Stimulated activated naive CD8-positive, alpha-beta T cell treated with anti-CD3 and anti-CD28 coated beads, Interleukin-15, Interleukin-2, amounts not matched to agents 100 U/mL and 50 U/mL, for 24 hours (primary cell): ENCODE measurements around the gene AMFR.

Experiments used
- ATAC-seq: fragments of 150-1000 bp; cut with Tn5 transposase; one replicate; pipeline ENCODE4 v1.10.0; 2021
- DNase-seq: peaks from one replicate; pipeline ENCODE4 v3.0.0; 2021

Gene AMFR

DNA sequence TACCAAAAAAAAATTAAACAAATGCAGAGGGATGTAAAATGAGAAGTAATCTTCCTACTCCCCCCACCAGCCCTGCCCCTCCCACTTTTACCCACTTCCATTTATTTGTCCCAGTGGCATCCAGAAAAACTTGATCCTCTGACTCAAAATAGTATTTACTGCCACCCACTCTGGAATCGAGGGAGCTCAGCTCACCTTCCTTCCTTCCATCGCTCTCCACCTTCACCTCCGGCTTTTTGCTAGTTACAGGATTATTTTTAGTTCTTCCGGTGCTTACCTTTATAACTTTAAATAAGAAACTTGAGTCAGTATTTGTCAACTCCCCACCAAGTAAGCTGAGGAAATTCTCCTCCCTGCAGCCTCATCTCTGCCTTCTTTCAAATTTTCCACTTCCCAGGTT is 94.9 kb downstream of the AMFR start:
- DNase-seq: no peak
- ATAC-seq: no peak

DNA sequence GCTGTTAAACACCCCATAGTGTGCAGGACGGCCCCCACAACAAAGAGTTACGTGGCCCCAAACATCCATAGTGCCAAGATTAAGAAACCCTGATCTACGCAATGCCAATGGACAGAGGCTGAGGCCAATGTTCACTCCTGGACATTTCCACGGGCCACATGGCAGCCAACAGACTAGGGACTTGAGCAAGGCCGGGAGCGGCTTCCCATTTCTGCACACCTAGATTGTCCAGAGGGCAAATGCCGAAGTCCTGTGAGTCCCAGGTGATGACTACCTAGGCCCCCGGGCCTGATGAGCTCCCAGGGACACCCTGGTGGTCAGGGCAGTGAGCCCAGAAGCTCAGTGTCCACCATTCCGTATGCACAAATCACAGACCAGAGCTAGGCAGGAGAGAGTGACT is 95.5 kb downstream of the AMFR start:
- DNase-seq (no peak), ATAC-seq (no peak)

DNA sequence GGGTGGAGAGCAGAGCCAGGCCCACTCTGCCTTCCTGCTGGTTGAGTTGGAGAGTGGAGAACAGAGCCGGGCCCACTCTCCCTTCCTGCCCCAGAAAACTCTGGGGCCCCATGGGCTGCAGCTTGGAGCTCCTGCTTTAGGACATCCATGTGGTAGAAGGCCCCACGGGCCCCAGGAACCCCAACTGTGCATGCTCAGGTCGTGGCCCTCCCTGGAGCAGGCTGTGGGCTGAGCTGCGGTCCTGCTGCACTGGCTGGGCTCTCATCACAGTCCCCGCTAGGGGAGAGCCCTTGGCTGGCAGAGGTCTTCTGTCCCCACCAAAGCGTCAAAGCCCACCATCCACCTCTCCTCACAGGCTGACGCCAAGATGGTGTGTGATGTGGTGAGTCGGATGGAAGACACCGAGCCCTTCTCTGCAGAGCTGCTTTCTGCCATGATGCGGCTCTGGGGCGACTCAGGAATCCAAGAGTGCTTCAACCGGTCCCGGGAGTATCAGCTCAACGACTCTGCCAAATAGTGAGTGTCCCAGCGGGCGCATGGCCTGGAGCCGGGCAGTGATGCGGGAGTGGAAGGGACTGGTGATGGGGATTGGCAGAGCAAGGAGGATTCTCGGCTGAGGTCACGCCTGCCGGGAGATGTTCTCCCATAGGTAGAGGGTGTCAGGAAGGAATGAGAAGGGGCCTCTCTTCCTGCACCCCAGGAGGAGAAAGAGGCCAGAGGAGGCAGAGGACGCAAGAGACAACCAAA is 96.9 kb downstream of the AMFR start:
- DNase-seq (no peak), ATAC-seq (no peak)

DNA sequence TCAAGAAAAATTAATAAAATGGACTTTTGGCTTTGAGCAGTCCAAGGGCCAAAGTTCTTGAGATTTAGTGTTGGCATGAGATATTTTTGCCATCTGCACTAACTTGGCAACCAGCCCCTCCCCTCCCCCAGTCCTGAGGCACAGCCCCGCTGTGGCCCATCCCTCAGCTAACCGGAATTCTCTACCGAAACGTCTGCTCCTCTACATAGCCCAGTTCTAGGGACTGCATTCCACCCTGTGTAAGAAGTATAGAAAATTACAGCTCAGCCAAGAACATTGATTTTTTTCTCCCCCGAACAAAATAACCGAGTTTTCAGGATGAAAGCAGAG is 97.5 kb downstream of the AMFR start:
- DNase-seq: no peak
- ATAC-seq: no peak

DNA sequence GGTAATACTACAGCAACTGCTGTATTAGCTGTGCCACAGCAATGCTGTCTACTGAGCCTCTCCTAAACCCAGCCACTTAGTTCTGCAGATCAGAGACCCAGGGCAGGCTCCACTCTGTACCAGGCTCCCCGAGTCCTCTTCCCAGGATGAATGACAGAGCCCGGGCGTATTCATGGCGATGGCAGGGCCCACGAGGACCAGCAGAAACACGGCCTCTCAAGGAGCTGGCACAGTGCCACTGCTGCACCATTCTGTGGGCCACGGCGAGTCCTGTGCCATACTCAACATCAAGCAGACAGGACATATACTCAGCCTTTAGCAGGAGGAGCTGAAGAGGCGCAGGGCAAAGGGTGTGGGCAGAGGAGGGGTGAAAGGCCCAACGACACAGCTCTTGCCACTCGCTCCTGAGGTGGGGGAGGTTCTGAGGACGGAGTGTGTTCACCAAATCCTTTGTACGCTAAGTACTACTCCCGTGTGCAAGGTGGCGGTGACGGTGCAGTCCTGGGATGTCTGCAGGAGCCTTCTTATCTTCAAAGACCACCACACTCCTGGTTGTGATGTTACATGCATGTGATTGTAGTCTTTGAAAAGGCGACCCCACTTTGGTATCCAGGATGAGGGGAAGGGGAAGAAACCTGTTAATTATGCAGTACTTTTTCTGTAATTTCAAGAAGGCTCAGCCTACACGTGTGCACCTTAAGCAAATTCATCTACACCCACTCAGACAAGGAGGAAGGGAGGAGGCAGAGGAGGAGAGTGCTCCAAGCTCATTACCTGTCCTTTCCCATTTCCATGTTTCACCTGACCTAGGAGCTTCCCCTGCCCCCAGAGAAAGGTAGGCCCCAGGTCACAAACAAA is 98.0 kb downstream of the AMFR start:
- no peak for DNase-seq
- ATAC-seq: no peak

DNA sequence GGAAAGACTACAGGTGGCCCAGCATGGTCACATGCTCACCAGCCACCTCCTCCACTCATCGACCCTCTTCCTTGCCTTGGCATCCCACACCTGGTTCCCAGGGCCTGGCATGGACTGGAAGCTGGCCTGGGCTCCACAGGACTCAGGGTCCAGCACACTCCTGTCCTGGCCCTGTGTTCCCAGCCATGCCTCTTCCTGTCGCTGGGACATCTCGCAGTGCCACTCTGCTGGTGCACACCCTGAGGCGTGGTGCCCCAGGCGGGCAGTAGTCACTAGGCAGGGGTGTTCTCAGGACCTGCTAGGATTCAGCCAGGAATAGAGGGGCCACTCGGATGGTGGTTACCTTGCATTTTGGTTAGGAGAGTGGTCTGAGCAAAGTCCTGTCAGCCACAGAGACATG is 99.4 kb downstream of the AMFR start:
- no peak for DNase-seq
- ATAC-seq: no peak

DNA sequence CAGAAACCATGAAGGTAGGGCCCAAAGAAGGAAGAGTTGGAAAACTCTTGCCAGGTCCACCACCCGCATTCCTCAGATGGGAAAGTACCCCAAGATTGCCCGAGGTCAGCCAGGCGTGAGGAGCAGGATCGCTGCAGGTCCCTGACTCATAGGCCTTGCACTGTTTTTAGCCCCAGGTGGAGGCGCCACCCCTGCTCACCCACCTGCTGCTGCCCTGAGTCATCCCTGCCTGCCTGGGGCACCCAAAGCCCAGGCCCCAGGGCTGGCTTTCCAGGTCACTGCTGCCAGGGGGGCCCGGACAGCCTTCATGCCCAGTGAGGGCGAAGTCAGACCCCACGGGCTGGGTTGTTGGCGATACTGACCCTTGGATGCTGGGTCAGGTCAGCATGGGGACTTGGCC is 100.9 kb downstream of the AMFR start:
- DNase-seq: no peak
- peak; percentile 31 for ATAC-seq

DNA sequence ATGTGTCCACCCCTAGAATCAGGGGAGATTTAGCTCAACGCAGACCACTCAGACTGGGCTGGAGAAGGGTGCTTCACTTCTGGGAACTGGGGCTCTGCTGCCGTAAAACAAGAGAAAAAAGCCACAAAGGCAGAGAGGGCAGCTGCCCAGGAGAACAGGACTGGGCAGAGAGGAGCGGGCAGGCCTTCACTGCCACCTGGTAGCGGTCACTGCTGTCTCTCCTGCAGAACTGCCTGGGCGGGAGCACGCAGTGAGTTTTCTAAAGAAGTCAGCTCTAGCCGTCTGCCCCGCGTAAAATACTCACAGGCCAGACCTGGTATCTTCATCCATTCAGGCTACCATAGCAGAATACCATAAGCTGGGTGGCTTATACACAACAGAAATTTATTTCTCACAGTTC is 103.8 kb downstream of the AMFR start:
- DNase-seq: no peak
- ATAC-seq: no peak

DNA sequence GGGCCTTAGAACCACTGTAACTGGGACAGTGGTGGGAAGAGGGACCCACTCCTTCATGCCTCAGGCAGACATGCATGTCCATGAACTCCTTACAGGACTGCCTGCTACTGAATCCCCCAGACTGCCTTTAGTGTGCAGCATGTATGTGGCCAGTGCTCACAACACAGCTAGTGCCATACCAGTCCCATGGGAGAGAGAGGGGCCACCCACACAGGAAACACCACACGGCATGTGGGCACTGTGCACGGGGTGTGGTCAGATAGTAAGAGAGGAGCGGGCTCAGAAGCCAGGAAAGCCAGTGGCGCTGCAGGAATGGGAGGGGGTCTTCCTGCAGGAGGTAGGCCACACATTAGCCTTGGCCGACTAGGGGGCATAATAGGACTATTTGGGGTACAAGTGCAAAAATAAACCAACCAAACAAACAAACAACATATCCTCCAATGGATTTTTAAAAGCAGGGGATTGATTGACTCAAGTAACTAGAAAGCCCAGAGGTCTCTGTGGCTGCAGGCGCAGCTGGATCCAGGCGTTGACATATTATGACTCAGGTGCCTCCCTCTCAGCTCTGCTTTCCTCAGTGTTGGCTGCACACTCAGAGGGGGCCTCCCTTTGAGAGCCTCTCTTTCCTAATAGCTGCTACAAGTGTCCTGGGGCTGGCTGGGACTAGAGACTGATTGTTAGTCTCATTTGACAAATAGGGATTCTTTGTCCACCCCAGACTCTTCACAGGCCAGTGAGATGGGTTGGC is 104.4 kb downstream of the AMFR start:
- no peak for DNase-seq
- peak; percentile 10 for ATAC-seq

DNA sequence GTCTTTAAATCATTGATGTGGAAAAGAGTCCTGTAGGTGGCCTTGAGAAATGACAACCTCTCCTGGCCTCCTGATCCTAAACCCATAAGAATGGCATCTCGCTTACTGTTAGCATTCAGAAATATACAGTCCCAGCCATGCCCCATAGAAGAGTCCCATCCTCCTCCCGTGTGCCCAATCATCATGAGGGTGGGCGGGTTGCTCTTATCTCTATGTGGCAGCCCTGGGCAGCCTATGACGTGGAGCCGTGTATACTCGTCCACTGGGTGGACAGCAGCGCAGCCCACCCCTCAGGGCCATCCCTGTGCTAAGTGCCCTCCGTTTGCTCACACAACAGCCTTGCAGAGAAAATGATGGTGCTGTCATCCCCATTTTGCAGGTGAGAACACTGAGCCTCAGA is 105.3 kb downstream of the AMFR start:
- no peak for DNase-seq
- no peak for ATAC-seq

DNA sequence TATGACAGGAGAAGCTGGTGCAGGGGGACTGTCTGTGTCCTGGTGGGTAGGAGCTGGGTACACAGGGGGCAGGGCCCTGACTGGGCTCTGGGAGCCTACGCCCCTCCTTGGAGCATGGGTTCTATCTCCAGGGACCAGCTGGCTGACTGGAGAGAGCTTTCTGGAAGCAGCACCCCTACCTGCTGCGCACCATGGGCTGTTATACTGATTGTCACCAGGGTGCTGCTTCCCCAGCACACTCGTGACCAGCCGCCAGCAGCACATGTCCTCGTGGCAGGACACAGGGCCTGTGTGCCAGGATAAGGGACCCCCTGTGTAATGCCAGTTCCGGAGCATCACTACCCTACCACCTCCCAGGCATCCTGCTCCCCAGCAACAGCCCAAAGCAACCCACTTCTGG is 106.0 kb downstream of the AMFR start:
- DNase-seq: no peak
- ATAC-seq: no peak

DNA sequence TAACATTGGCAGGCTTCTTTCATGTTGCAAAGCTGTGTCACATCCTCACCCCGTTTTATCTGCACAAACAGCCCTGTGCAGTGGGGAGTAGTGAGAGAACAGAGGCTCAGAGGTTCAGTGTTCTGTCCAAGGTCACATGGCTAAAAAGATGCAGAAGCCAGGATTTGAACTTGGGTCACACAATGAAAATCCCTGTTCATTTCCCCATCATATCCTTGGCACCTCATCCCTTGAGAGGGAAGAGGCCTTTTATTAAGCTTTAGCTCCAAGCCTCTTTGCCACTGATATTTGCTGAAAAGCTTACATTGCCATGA is 106.6 kb downstream of the AMFR start:
- ATAC-seq (no peak), DNase-seq (no peak)

DNA sequence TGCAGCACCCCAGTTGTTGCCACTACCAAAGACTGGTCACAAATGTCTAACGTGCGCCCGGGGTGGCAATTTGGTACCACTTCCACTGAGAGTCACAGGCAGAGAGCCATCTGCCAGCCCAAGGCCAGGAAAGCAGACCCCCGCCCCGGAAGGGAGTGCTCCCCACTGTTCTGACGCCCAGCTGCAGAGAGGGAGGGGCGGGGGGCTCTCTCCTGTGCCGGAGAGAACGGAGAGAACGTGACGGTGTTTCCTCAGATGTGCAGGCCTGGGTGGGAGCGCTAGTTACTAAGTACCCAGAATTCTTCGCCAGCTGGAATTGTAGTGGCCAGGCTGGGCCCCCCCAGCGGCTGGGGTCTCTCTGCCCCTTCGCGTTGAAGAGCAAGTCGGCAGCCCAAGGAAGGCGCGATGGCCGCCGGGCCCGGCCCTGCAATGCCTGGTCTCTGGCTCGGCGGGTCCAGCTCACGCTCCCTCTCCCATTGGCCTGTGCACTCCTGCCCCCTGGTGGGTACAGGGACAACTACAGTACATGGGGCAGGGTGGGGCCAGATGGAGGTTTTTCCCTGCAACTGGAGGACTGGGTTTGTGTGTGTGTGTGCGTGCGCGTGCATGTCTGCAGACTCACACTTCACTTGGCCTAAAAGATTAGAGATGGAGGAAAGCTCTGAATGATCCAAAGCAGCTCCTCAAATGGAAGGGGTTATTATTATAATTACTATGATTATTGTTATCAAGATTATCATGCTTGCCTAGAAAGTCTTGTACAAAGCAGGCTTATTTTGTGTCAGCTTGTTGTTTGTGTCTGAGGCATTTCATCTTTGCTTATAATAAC is 107.1 kb downstream of the AMFR start:
- ATAC-seq: peak; percentile 92
- DNase-seq: peak; percentile 85

DNA sequence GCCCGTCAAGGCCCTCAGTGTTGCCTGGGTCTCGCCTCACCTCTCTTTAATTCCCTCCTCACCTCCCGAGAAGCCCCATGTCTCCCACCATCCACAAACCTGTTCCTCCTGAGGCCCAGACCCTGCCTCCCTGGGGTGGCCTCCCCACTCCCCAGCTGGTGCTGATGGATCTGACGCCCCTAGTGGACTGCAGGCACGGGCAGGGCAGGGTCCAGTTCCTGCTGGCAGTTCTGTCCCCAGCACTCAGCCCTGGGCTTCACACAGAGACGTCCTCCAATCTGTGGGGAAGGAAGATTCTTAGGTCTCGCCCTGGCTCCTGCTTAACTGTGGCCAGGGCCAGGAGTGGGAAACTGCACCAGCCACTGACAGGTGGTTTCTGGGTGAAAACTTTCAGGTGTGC is 108.8 kb downstream of the AMFR start:
- no peak for DNase-seq
- no peak for ATAC-seq

DNA sequence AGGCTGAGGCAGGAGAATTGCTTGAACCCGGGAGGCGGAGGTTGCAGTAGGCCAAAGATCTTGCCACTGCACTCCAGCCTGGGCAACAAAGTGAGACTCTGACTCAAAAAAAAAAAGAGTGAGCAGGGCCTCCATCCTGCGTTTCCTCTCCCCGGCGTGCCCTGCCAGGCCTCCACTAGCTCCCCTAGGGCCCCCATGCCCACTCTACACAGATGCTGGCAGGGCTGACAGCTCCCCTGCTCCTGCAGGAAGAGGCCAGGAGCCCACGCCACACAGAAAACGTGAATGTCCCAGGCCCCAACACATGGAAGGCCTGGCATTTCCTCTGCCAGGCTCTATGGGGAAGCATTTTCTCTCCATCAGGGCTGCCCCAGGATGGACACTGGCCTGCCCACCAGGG is 109.4 kb downstream of the AMFR start:
- no peak for ATAC-seq
- no peak for DNase-seq

DNA sequence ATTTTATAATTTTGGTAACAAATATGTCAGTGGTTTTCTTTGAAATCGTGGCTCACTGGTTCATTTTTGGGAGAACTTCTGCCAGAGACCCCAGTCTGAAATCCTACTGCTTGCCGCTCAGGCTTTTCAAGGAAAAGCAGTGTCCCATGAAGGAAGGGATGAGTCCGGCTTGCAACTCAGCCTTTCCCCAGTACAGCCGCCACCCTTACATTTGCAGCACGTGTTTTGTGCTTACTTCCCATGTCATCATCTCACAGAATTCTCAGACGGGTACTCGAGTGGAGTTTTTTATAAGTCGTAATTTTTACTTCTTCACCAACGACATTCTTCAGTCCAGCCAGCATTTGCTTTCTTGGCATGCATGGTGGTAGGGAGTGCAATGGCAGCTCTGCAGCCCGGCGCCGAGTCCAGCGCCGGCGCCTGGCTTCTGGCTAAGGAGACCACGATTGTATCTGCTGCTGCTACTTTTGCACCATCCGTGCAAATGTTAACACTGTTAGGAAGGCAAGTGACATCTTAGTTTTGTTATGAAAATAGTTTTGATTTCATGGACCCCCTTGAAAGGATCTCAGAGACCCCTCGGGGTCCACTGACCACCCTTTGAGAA is 111.0 kb downstream of the AMFR start:
- no peak for DNase-seq
- no peak for ATAC-seq

DNA sequence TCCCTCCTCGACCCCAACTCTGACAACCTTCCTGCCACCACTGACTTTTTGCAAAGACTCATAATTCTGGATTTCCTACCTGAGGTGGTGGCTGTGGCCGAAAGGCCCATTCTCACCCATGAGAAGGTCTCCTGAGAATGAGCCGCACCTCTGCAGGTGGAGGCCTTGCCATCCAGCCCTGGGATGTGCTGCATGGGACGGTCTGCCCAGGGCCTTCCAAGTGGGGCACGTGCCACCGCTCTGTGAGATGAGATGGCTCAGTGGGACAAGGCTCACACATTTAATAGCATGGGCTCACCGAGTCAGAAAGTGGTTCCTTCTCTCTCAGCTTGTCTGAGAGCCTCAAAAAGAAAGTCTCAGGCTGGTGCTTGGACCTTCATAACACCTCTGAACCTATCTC is 112.8 kb downstream of the AMFR start:
- DNase-seq (no peak), ATAC-seq (no peak)

DNA sequence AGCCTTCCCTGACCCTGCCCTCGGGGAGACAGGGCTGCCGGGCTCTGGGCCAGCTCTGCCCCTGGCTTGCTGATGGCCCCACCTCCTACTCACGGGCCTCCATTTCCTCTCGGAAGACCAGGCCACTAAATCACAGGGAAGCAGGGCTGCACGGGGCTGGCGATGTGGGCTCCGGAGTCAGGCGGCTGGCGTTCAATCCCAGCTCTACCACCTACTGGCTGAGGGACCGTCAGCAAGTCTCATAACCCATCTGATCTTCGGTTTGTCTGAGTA is 113.4 kb downstream of the AMFR start:
- no peak for ATAC-seq
- DNase-seq: no peak
